OCI-LY3 (cell line): ENCODE measurements around the gene SIGLEC9.

Source experiments
- H2AFZ ChIP-seq: fragments of 200-600, 300-600 bp; shearing (Covaris generic); 2 replicates; pipeline ENCODE4 v1.6.0; 2014; ENCODE audit warnings: antibody characterized with exemption, low read depth, low read length
- H3K27ac ChIP-seq: fragments of 200-600, 300-600 bp; sonication (generic); 2 replicates; pipeline ENCODE4 v1.5.1; 2014; ENCODE audit warnings: mild to moderate bottlenecking, low read length, moderate library complexity, mixed read lengths
- H3K27me3 ChIP-seq: fragments of 200-600, 300-600 bp; sonication (generic); 2 replicates; pipeline ENCODE4 v1.6.1; 2014; ENCODE audit warnings: low read depth, low read length, mixed read lengths
- H3K36me3 ChIP-seq: fragments of 200-600, 300-600 bp; sonication (generic); replicated peaks from 2 replicates; pipeline ENCODE3; 2014; ENCODE audit warnings: low read depth, low read length, mixed read lengths
- H3K4me1 ChIP-seq: fragments of 300-600, 200-600 bp; sonication (generic); 2 replicates; pipeline ENCODE4 v1.6.1; 2014; ENCODE audit warnings: low read length, mixed read lengths
- H3K4me2 ChIP-seq: fragments of 200-600, 300-600 bp; sonication (generic); 2 replicates; pipeline ENCODE4 v1.6.1; 2014; ENCODE audit warnings: low read length, mixed read lengths
- H3K4me3 ChIP-seq: fragments of 300-600, 200-600 bp; sonication (generic); 2 replicates; pipeline ENCODE4 v1.5.1; 2014; ENCODE audit warnings: antibody characterized with exemption, mild to moderate bottlenecking, low read length, moderate library complexity
- H3K79me2 ChIP-seq: fragments of 300-600, 200-600 bp; shearing (Covaris generic); 2 replicates; pipeline ENCODE4 v1.6.1; 2014; ENCODE audit warnings: mild to moderate bottlenecking, low read length, mixed read lengths
- H3K9ac ChIP-seq: fragments of 300-600, 200-600 bp; shearing (Covaris generic); 2 replicates; pipeline ENCODE4 v1.6.0; 2014; ENCODE audit warnings: mild to moderate bottlenecking, low read length, moderate library complexity
- H3K9me3 ChIP-seq: fragments of 200-600, 300-600 bp; shearing (Covaris generic); 2 replicates; pipeline ENCODE4 v1.6.1; 2014; ENCODE audit warnings: low read length, mixed read lengths; ENCODE audit not compliant: insufficient read depth
- H4K20me1 ChIP-seq: fragments of 200-600, 300-600 bp; sonication (generic); 2 replicates; pipeline ENCODE4 v1.6.1; 2016; ENCODE audit warnings: low read length, mixed read lengths; ENCODE audit not compliant: insufficient read depth
- EZH2phosphoT487 ChIP-seq: fragments of 200-600 bp; shearing (Covaris generic); IDR thresholded peaks from 2 replicates; pipeline ENCODE4 v1.6.1; 2018; ENCODE audit warnings: antibody characterized with exemption, mixed run types, low read depth
- TF ChIP-seq, protein P1 (sequence below): fragments of 200-600, 300-600 bp; sonication (generic); IDR thresholded peaks from 2 replicates; pipeline ENCODE4 v1.5.1; 2014; ENCODE audit warnings: antibody characterized with exemption, low read length, low read depth

The SIGLEC9 gene

DNA sequence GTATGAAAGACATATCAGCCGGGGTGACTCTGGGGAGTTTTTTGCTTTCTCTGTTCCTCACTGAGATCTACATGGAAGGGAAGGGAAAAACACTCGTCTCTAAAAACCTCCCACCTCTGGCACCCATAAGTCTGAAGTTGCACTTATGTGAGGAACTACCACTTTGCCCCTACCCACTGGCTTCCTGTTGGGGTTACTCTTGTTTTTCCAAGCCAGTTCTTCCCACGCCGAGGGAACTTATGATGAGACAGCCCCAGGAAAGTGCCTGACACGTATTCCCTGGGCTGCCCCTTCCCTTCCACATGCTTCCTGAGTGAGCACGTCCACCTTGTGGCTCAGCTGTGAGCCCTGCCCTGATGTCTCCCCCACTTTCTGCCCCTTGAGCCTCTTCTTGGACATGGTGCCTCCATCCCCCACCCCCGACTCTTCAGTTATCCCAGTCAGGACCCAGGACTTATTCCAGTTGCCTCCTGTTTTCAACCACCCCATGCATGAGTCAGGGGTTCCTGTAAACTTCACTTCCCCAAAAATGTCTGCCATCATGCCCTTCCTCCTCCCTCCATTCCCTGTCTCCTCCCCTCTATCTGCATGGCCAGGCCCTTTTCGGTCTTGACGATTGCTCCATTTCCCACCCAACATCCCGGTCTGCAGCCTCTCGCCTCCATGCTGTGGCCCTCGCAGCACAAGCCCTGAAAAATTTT is 12.3 kb downstream of the SIGLEC9 start:
- H3K27ac ChIP-seq: peak overlapping the region; percentile 18; the same call in 1 of the 2 replicates
- H3K27me3 ChIP-seq: peaks cover 35% of the 10 kb centered on the region
- H3K79me2 ChIP-seq: no peaks in the 10 kb centered on the region
- H3K9me3 ChIP-seq: no peaks in the 10 kb centered on the region; the same call in 1 of the 2 replicates
- peak overlapping the region; percentile 26 for H3K4me2 ChIP-seq
- H3K36me3 ChIP-seq: no peaks in the 10 kb centered on the region
- no peak for TF ChIP-seq EZH2phosphoT487
- TF ChIP-seq, protein P1, sequence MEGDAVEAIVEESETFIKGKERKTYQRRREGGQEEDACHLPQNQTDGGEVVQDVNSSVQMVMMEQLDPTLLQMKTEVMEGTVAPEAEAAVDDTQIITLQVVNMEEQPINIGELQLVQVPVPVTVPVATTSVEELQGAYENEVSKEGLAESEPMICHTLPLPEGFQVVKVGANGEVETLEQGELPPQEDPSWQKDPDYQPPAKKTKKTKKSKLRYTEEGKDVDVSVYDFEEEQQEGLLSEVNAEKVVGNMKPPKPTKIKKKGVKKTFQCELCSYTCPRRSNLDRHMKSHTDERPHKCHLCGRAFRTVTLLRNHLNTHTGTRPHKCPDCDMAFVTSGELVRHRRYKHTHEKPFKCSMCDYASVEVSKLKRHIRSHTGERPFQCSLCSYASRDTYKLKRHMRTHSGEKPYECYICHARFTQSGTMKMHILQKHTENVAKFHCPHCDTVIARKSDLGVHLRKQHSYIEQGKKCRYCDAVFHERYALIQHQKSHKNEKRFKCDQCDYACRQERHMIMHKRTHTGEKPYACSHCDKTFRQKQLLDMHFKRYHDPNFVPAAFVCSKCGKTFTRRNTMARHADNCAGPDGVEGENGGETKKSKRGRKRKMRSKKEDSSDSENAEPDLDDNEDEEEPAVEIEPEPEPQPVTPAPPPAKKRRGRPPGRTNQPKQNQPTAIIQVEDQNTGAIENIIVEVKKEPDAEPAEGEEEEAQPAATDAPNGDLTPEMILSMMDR: no peak
- H3K4me3 ChIP-seq: peak overlapping the region; percentile 9; the same call in 1 of the 2 replicates
- no peaks in the 10 kb centered on the region for H4K20me1 ChIP-seq
- H3K9ac ChIP-seq: no peak overlapping the region
- 0 out of 2 replicates have a peak overlapping the region, but pooled peaks have one; percentile 4 for H2AFZ ChIP-seq
- peaks cover 48% of the 10 kb centered on the region for H3K4me1 ChIP-seq

- H2AFZ ChIP-seq: no peak overlapping the region
- TF ChIP-seq EZH2phosphoT487: no peak
- TF ChIP-seq, protein P1: no peak
Observed at GRCh38 chr19:51137792-51138425, 13.2 kb downstream of the SIGLEC9 start.

DNA sequence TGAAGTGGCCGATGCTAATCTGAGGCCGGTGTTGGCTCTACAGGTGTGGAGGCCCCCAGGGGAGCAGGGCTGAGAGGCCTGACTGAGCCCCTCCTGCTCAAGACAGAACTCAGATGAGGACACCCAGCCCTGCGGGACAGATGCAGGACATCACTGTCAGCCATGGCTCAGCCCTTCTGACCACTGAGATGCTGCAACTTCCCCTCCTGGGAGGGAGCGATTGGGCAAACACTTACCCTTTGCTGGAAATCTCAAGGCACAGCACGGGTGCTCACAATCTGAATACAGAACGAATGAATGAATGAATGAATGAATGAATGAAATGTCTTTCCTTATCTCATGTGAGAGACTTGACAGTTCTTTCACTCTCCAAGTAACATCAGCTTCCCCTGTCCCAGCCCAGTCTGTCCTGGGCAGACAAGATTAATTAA is 13.9 kb downstream of the SIGLEC9 start:
- no peak overlapping the region for H3K4me3 ChIP-seq
- H3K27ac ChIP-seq: no peak overlapping the region
- H3K36me3 ChIP-seq: no peaks in the 10 kb centered on the region
- H4K20me1 ChIP-seq: no peaks in the 10 kb centered on the region
- H2AFZ ChIP-seq: no peak overlapping the region
- H3K79me2 ChIP-seq: no peaks in the 10 kb centered on the region
- H3K4me1 ChIP-seq: peaks cover 47% of the 10 kb centered on the region
- no peaks in the 10 kb centered on the region; the same call in 1 of the 2 replicates for H3K9me3 ChIP-seq
- peaks cover 35% of the 10 kb centered on the region for H3K27me3 ChIP-seq
- H3K4me2 ChIP-seq: no peak overlapping the region
- TF ChIP-seq, protein P1: no peak
- TF ChIP-seq EZH2phosphoT487: no peak
- no peak overlapping the region for H3K9ac ChIP-seq

More at GRCh38 chr19:51137792-51138425, 13.2 kb downstream of the SIGLEC9 start:
- Histone ChIP-seq H3K4me3 (no peak overlapping the region), H3K4me2 (no peak overlapping the region), H3K27me3 (peaks cover 35% of the 10 kb centered on the region), H3K27ac (no peak overlapping the region), H4K20me1 (no peaks in the 10 kb centered on the region), H3K9ac (no peak overlapping the region), H3K4me1 (peaks cover 47% of the 10 kb centered on the region), H3K9me3 (no peaks in the 10 kb centered on the region; the same call in 1 of the 2 replicates), H3K36me3 (no peaks in the 10 kb centered on the region), H3K79me2 (no peaks in the 10 kb centered on the region)

GRCh38 chr19:51139299-51140014 is 14.8 kb downstream of the SIGLEC9 start:
- TF ChIP-seq EZH2phosphoT487: no peak
- TF ChIP-seq, protein P1: no peak
- Histone ChIP-seq H3K27me3 (peaks cover 40% of the 10 kb centered on the region), H2AFZ (no peak overlapping the region), H4K20me1 (no peaks in the 10 kb centered on the region), H3K27ac (no peak overlapping the region), H3K79me2 (no peaks in the 10 kb centered on the region), H3K4me2 (peak overlapping the region; percentile 36), H3K4me1 (peaks cover 47% of the 10 kb centered on the region), H3K36me3 (no peaks in the 10 kb centered on the region), H3K9ac (no peak overlapping the region), H3K4me3 (no peak overlapping the region), H3K9me3 (no peaks in the 10 kb centered on the region; the same call in 1 of the 2 replicates)
